Measurements from ENCODE around the gene EPS8. TPM values are rescaled to one million over a fixed set of nuclear protein-coding genes. Genes with fewer than 3 reads are reported as not detected.

EPS8 gene
- polyA plus RNA-seq, 3 donors, result 4.1 to 4.8 (median 4.3) TPM

DNA sequence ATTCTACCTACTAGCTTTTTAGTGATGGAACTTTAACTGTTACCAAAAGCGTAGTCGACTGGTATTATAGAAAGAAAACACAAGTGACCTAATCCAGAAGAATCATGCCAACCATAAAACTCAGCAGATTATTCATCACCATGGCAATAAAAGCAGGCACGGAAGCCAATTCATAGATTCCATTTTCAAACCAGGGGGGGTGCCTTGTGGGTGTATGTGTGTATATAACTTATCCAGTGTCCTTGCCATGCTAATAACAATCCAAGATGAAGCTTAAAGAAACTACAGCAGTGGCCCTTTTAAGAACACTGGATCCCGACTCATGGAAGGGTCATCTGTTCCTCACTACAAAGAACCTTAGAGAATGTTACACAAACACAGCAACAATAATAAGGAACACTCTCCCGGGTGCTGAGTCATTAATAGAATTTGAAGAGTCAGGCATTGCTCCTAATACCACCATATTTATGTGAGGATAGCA is 61.0 kb downstream of the EPS8 start:
- no peak overlapping the region for H3K4me2 ChIP-seq (replicated peaks; ENCODE audit: extremely low read depth, low read length, poor library complexity, severe bottlenecking)
- no peak overlapping the region for H3K4me3 ChIP-seq (replicated peaks in 1 of 3; ENCODE audit: low read depth in 2 of 3, low read length in 3 of 3)
- H3K9ac ChIP-seq (ENCODE audit: insufficient read depth, low read length, poor library complexity, severe bottlenecking), result no peak overlapping the region
- H3K36me3 ChIP-seq (replicated peaks in 1 of 2; ENCODE audit: control insufficient read depth in 1 of 2, insufficient read depth in 2 of 2, low read length in 2 of 2), result no peaks in the 10 kb centered on the region
- Mint-ChIP-seq H3K4me1 (peaks cover 15% of the 10 kb centered on the region), H3K4me3 (no peak overlapping the region), H3K9me3 (peaks cover 0 to 4% (median 2%) of the 10 kb centered on the region in 7 donors), H3K27ac (no peak overlapping the region), H3K36me3 (no peaks in the 10 kb centered on the region), H3K27me3 (ENCODE audit: low read depth in 3 of 3) (peaks cover 0 to 1% (median 0%) of the 10 kb centered on the region in 3 donors)
- H3K4me1 ChIP-seq (ENCODE audit: control insufficient read depth in 1 of 2, insufficient read depth in 2 of 2, low read length in 2 of 2), result peaks cover 13 to 18% of the 10 kb centered on the region in 2 donors
- H3K27ac ChIP-seq (ENCODE audit: low read depth in 1 of 2, low read length in 2 of 2), result no peak overlapping the region
- no peak for TF ChIP-seq CTCF (IDR thresholded peaks at IDR 0.05)
- no CpG with 5 or more reads among the region's 5 CpGs for WGBS (ENCODE audit: insufficient coverage)
- H2AFZ ChIP-seq (ENCODE audit: insufficient read depth, low read depth, low read length, poor library complexity, severe bottlenecking), result no peak overlapping the region
- DNase-seq, result no peak
- intact Hi-C loops (cut with micrococcal nuclease), result no loop called here
- H4K20me1 ChIP-seq (ENCODE audit: insufficient read depth, low read length), result no peaks in the 10 kb centered on the region
- no peaks in the 10 kb centered on the region for H3K27me3 ChIP-seq (ENCODE audit: control insufficient read depth in 2 of 2, insufficient read depth in 2 of 2, low read length in 2 of 2)
- no peaks in the 10 kb centered on the region for H3K79me2 ChIP-seq (ENCODE audit: insufficient read depth, low read length)
- peaks cover 0 to 2% of the 10 kb centered on the region in 2 donors for H3K9me3 ChIP-seq (replicated peaks in 1 of 2; ENCODE audit: control insufficient read depth in 1 of 2, insufficient read depth in 1 of 2, low read length in 2 of 2)

DNA sequence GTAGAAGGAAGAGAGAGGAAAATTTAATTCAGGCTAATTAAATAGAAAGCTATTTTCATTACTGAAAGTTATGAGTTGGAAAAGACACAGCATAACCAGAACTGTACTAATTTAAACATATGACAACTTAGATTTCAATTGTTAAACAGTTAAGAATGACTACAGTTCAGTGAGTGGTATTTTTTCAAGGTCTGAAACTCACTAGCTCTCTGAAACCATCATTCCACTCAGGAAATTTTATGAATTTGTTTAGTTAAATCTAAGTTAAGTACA is 62.4 kb downstream of the EPS8 start:
- no peak for DNase-seq
- Histone ChIP-seq H2AFZ (ENCODE audit: insufficient read depth, low read depth, low read length, poor library complexity, severe bottlenecking) (no peak overlapping the region), H3K4me1 (ENCODE audit: control insufficient read depth in 1 of 2, insufficient read depth in 2 of 2, low read length in 2 of 2) (peaks cover 13 to 18% of the 10 kb centered on the region in 2 donors), H3K36me3 (replicated peaks in 1 of 2; ENCODE audit: control insufficient read depth in 1 of 2, insufficient read depth in 2 of 2, low read length in 2 of 2) (no peaks in the 10 kb centered on the region), H3K27me3 (ENCODE audit: control insufficient read depth in 2 of 2, insufficient read depth in 2 of 2, low read length in 2 of 2) (no peaks in the 10 kb centered on the region), H3K79me2 (ENCODE audit: insufficient read depth, low read length) (no peaks in the 10 kb centered on the region), H3K27ac (ENCODE audit: low read depth in 1 of 2, low read length in 2 of 2) (peak overlapping the region in 1 of 2 donors; percentile 70), H3K4me3 (replicated peaks in 1 of 3; ENCODE audit: low read depth in 2 of 3, low read length in 3 of 3) (peak overlapping the region in 1 of 3 experiments; percentile 35), H4K20me1 (ENCODE audit: insufficient read depth, low read length) (no peaks in the 10 kb centered on the region), H3K4me2 (replicated peaks; ENCODE audit: extremely low read depth, low read length, poor library complexity, severe bottlenecking) (no peak overlapping the region), H3K9me3 (replicated peaks in 1 of 2; ENCODE audit: control insufficient read depth in 1 of 2, insufficient read depth in 1 of 2, low read length in 2 of 2) (no peaks in the 10 kb centered on the region), H3K9ac (ENCODE audit: insufficient read depth, low read length, poor library complexity, severe bottlenecking) (no peak overlapping the region)
- H3K27ac Mint-ChIP-seq, result peak overlapping the region in 2 of 7 donors; percentile 23 to 87
- no peaks in the 10 kb centered on the region for H3K27me3 Mint-ChIP-seq (ENCODE audit: low read depth in 3 of 3)
- H3K36me3 Mint-ChIP-seq, result no peaks in the 10 kb centered on the region
- H3K4me3 Mint-ChIP-seq, result no peak overlapping the region
- no peak for TF ChIP-seq CTCF (IDR thresholded peaks at IDR 0.05)
- H3K4me1 Mint-ChIP-seq, result peaks cover 15% of the 10 kb centered on the region
- intact Hi-C loops (cut with micrococcal nuclease), result no loop called here
- H3K9me3 Mint-ChIP-seq, result peaks cover 0 to 2% (median 0%) of the 10 kb centered on the region in 7 donors
